Measurements from ENCODE around the gene PNPLA7. TPM values are rescaled to one million over a fixed set of nuclear protein-coding genes. Genes with fewer than 3 reads are reported as not detected.

Gene PNPLA7
- total RNA-seq, 1 experiment from 2014 or later, result 3.9 TPM

- TF ChIP-seq SIN3A (IDR thresholded peaks at IDR 0.05; ENCODE audit: borderline replicate concordance, insufficient read depth, low read depth, low read length), result no peak
- no peak for TF ChIP-seq CTCF (IDR thresholded peaks at IDR 0.05)
- TF ChIP-seq REST (IDR thresholded peaks at IDR 0.05; ENCODE audit: insufficient read depth in 1 of 2, low read depth in 2 of 2, low read length in 1 of 2), result no peak
- no peak for TF ChIP-seq TCF7L2 (IDR thresholded peaks at IDR 0.05; ENCODE audit: low read depth, low read length)
- TF ChIP-seq POLR2AphosphoS5 (IDR thresholded peaks at IDR 0.05; ENCODE audit: low read depth, low read length), result no peak
- POLR2A ChIA-PET, result no interaction called here
- DNase-seq (ENCODE audit: low read depth, low spot score) (no peak), ATAC-seq (no peak)
- BruUV-seq (replicated peaks), result no TSS peak
- H3K4me1 ChIP-seq (ENCODE audit: control insufficient read depth, insufficient read depth, low read length), result no peaks in the 10 kb centered on the region; the same call in 1 of the 2 replicates
- in situ Hi-C loops (cut with HindIII; ENCODE audit: low pct_unique_long_range_greater_than_20kb, low sequenced_read_pairs), result no loop called here
- H3K4me3 ChIP-seq (ENCODE audit: low read depth in 2 of 2, low read length in 2 of 2), result no peak overlapping the region
- H3K36me3 ChIP-seq (ENCODE audit: control insufficient read depth, insufficient read depth, low read length), result no peaks in the 10 kb centered on the region
- H3K9me3 ChIP-seq (ENCODE audit: control insufficient read depth, insufficient read depth, low read depth, low read length), result no peaks in the 10 kb centered on the region
- CTCF ChIA-PET, result no interaction called here
- intact Hi-C loops (cut with micrococcal nuclease; ENCODE audit: unreplicated experiment), result no loop called here
- H3K27ac ChIP-seq (ENCODE audit: low read length), result no peak overlapping the region
- no peaks in the 10 kb centered on the region for H3K27me3 ChIP-seq (ENCODE audit: control insufficient read depth, insufficient read depth, low read length)
Measured at GRCh38 chr9:137506702-137507171, 43.5 kb downstream of the PNPLA7 start.

- intact Hi-C loops (cut with micrococcal nuclease; ENCODE audit: unreplicated experiment) (no loop called here), in situ Hi-C loops (cut with HindIII; ENCODE audit: low pct_unique_long_range_greater_than_20kb, low sequenced_read_pairs) (no loop called here)
- Histone ChIP-seq H3K27ac (ENCODE audit: low read length) (no peak overlapping the region), H3K4me1 (ENCODE audit: control insufficient read depth, insufficient read depth, low read length) (no peaks in the 10 kb centered on the region; the same call in 1 of the 2 replicates), H3K36me3 (ENCODE audit: control insufficient read depth, insufficient read depth, low read length) (no peaks in the 10 kb centered on the region), H3K9me3 (ENCODE audit: control insufficient read depth, insufficient read depth, low read depth, low read length) (no peaks in the 10 kb centered on the region), H3K4me3 (ENCODE audit: low read depth in 2 of 2, low read length in 2 of 2) (no peak overlapping the region), H3K27me3 (ENCODE audit: control insufficient read depth, insufficient read depth, low read length) (no peaks in the 10 kb centered on the region)
- TF ChIP-seq SIN3A (IDR thresholded peaks at IDR 0.05; ENCODE audit: borderline replicate concordance, insufficient read depth, low read depth, low read length) (no peak), POLR2AphosphoS5 (IDR thresholded peaks at IDR 0.05; ENCODE audit: low read depth, low read length) (no peak)
- ChIA-PET CTCF (no interaction called here), POLR2A (no interaction called here)
- DNase-seq (ENCODE audit: low read depth, low spot score) (no peak), ATAC-seq (peak; percentile 36; the same call in 1 of the 2 replicates)
- no TSS peak for BruUV-seq (replicated peaks)
Measured at GRCh38 chr9:137506274-137506673, 43.9 kb downstream of the PNPLA7 start.

GRCh38 chr9:137505421-137506140 lies 44.6 kb downstream of the PNPLA7 start:
- ATAC-seq (no peak), DNase-seq (ENCODE audit: low read depth, low spot score) (no peak)
- Histone ChIP-seq H3K4me3 (ENCODE audit: low read depth in 2 of 2, low read length in 2 of 2) (no peak overlapping the region), H3K9me3 (ENCODE audit: control insufficient read depth, insufficient read depth, low read depth, low read length) (no peaks in the 10 kb centered on the region), H3K4me1 (ENCODE audit: control insufficient read depth, insufficient read depth, low read length) (no peaks in the 10 kb centered on the region; the same call in 1 of the 2 replicates), H3K27ac (ENCODE audit: low read length) (no peak overlapping the region), H3K36me3 (ENCODE audit: control insufficient read depth, insufficient read depth, low read length) (no peaks in the 10 kb centered on the region), H3K27me3 (ENCODE audit: control insufficient read depth, insufficient read depth, low read length) (no peaks in the 10 kb centered on the region)
- ChIA-PET POLR2A (interaction anchor here (0.6 to 0.7 kb wide), 2 partner anchors 37 to 778 kb away, joined by 3 to 6 read pairs; no protein-coding TSS in a partner anchor), CTCF (no interaction called here)
- TF ChIP-seq POLR2AphosphoS5 (IDR thresholded peaks at IDR 0.05; ENCODE audit: low read depth, low read length), result no peak
- TF ChIP-seq CTCF (IDR thresholded peaks at IDR 0.05), result no peak
- TF ChIP-seq TCF7L2 (IDR thresholded peaks at IDR 0.05; ENCODE audit: low read depth, low read length), result no peak
- no peak for TF ChIP-seq REST (IDR thresholded peaks at IDR 0.05; ENCODE audit: insufficient read depth in 1 of 2, low read depth in 2 of 2, low read length in 1 of 2)
- no peak for TF ChIP-seq SIN3A (IDR thresholded peaks at IDR 0.05; ENCODE audit: borderline replicate concordance, insufficient read depth, low read depth, low read length)
- BruUV-seq (replicated peaks), result no TSS peak
- intact Hi-C loops (cut with micrococcal nuclease; ENCODE audit: unreplicated experiment), result no loop called here
- in situ Hi-C loops (cut with HindIII; ENCODE audit: low pct_unique_long_range_greater_than_20kb, low sequenced_read_pairs), result no loop called here

All from Panc1 (cell line).